Measurements from ENCODE around the gene SPRR3. TPM values are rescaled to one million over a fixed set of nuclear protein-coding genes. Genes with fewer than 3 reads are reported as not detected.

SPRR3 gene
- total RNA-seq, 4 donors from 2014 or later, result not detected

- TF ChIP-seq CTCF (IDR thresholded peaks at IDR 0.05; ENCODE audit: low read depth), result no peak
These were observed 30.5 kb downstream of the SPRR3 start for GRCh38 chr1:153032073-153032472.

GRCh38 chr1:153032677-153033308, 31.2 kb downstream of the SPRR3 start:
- no peak for TF ChIP-seq CTCF (IDR thresholded peaks at IDR 0.05; ENCODE audit: low read depth)

GRCh38 chr1:153035211-153035610, 33.7 kb downstream of the SPRR3 start:
- no peak for TF ChIP-seq CTCF (IDR thresholded peaks at IDR 0.05; ENCODE audit: low read depth)

- no peak for TF ChIP-seq CTCF (IDR thresholded peaks at IDR 0.05; ENCODE audit: low read depth)
These were observed 39.5 kb downstream of the SPRR3 start, which contains the start of gene SPRR2D for GRCh38 chr1:153040950-153041631. Gene SPRR2D, minus strand, starts transcription at chr1:153041120. Its CDS starts 774 bp downstream, at chr1:153040346.

GRCh38 chr1:153049211-153049610, 47.7 kb downstream of the SPRR3 start:
- TF ChIP-seq CTCF (IDR thresholded peaks at IDR 0.05; ENCODE audit: low read depth), result no peak

Small RNA genes within 50 kb of the gene (small RNA-seq; reads per million reads assigned to genes)
- gene AL356867.1 (not detected), gene RF00322 (not detected), gene SPRR1A (not detected)

Other genes starting within 250 kb of the SPRR3 start
- gene KPRP, start 243.7 kb upstream of the SPRR3 start, total RNA-seq, result not detected
- not detected for gene LCE1F, start 226.6 kb upstream of the SPRR3 start, total RNA-seq
- gene LCE1E, start 215.5 kb upstream of the SPRR3 start, total RNA-seq, result not detected
- not detected for gene LCE1D, start 205.0 kb upstream of the SPRR3 start, total RNA-seq
- not detected for gene LCE1C, start 195.1 kb upstream of the SPRR3 start, total RNA-seq
- not detected for gene LCE1B, start 189.8 kb upstream of the SPRR3 start, total RNA-seq
- gene LCE1A, start 174.3 kb upstream of the SPRR3 start, total RNA-seq, result not detected
- gene LCE6A, start 158.9 kb upstream of the SPRR3 start, total RNA-seq, result not detected
- gene LCE7A, start 141.8 kb upstream of the SPRR3 start, total RNA-seq, result not detected
- not detected for gene SMCP, start 123.4 kb upstream of the SPRR3 start, total RNA-seq
- gene IVL, start 93.2 kb upstream of the SPRR3 start, total RNA-seq, result not detected
- not detected for gene SPRR5, start 54.5 kb upstream of the SPRR3 start, total RNA-seq
- gene SPRR4, start 31.1 kb upstream of the SPRR3 start, total RNA-seq, result not detected
- gene SPRR1A, start 17.7 kb upstream of the SPRR3 start, total RNA-seq, result not detected
- gene SPRR1B, start 29.5 kb downstream of the SPRR3 start, total RNA-seq, result not detected
- gene SPRR2D, start 39.4 kb downstream of the SPRR3 start, total RNA-seq, result not detected
- gene SPRR2A, start 55.8 kb downstream of the SPRR3 start, total RNA-seq, result not detected
- not detected for gene SPRR2B, start 69.9 kb downstream of the SPRR3 start, total RNA-seq
- gene SPRR2E, start 92.8 kb downstream of the SPRR3 start, total RNA-seq, result not detected
- not detected for gene SPRR2F, start 111.8 kb downstream of the SPRR3 start, total RNA-seq
- gene SPRR2G, start 149.1 kb downstream of the SPRR3 start, total RNA-seq, result not detected
- gene LELP1, start 201.7 kb downstream of the SPRR3 start, total RNA-seq, result not detected
- gene PRR9, start 215.8 kb downstream of the SPRR3 start, total RNA-seq, result not detected